ENCODE results near the gene RECK.

GRCh38 chr9:36050476-36050875 lies 13.8 kb downstream of the RECK start:
- no peak for TF ChIP-seq ZNF274 (IDR thresholded peaks at IDR 0.05; ENCODE audit: low read depth, low read length)
- no peak for TF ChIP-seq YY1 (IDR thresholded peaks at IDR 0.05; ENCODE audit: insufficient read depth, insufficient read length)

Data from NT2/D1 (cell line).